HG03442 (cell line): ENCODE results near the gene S100A7.

ENCODE experiments used
- ATAC-seq: cut with Tn5 transposase; IDR thresholded peaks from one replicate; pipeline ENCODE4 v1.9.1; 2021; ENCODE audit warnings: mild to moderate bottlenecking, moderate library complexity; ENCODE audit not compliant: unreplicated experiment

Gene S100A7

DNA sequence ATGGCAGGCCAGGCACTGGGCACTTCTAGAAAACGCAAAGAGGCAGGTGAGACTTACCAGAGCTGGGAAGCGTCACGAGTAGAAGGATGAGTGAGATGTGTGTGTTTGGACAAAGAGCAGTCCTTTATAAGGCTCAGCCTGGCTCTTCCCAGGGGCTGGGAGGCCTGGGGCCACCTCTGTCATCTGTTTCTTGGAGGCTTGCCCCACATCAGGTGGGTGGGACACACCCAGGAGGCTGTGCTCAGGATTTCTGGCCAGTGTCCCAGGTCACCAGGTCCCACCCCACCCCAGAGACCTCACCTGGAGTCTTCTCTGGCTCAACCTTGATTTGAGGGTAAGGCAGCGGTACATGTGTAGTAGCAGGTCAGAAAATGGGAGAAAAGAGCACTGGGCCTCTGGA is at the start of gene S100A7:
S100A7 (minus strand) TSS at position 101 of the 400 bp plus-strand sequence. CDS start 1,638 bp downstream, outside the sequence.
- ATAC-seq: no peak

GRCh38 chr1:153509729-153510354 is 49.4 kb upstream of the S100A7 start:
- ATAC-seq: no peak

DNA sequence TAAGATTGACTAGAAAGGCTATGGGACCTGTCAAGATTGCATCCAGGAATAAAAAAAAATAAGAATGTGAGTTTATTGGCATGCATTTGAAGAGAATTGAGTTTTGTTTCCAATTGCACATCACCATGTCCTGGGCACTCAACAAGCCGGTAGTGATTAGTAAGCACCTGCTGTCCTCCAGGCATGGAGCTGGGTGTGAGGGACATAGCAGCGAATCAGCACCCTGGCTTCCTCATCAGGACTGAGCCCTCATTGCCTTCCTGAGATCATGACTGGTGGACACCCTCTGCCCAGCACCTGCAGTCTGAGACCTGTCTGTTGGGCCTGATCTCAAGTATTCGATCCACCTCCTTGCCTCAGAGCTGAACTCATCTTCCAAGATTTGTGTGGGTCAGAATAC is 48.6 kb upstream of the S100A7 start:
- ATAC-seq: no peak

DNA sequence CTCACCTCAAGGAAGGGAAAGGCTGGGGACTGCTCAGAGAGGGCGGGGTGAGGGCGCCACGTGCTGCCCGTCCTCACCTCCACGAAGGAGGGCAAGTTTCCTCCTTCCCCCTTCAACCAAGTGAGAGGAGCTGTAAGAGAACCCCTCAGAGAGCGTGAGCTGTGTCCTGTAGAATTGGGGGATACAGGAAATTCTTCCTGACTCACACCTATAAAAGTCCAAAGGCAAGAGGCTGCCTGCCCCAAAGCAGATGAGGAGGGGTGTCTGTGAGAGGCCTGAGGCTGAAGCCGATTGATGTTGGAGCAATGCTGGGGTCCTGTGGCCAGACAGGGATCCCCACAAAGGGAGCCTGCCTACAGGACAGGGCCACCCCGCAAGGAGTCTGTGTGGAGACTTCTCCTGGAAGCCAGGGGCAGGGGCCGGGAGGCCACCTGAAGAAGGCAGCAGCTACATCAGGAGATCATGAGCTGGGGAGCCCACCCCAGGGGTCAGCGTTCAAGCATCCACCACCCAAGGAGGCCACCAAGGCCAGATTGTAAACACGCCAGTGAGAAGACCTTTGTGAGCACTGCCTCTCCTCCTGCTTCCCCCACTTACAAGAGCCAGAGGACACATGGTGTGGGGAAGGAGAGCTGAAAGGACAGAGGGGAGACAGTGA is 47.6 kb upstream of the S100A7 start:
- ATAC-seq: no peak

- ATAC-seq: no peak
Measured at GRCh38 chr1:153506831-153507413, 46.5 kb upstream of the S100A7 start.

- ATAC-seq: no peak
Measured at GRCh38 chr1:153506386-153506785, 45.9 kb upstream of the S100A7 start.

DNA sequence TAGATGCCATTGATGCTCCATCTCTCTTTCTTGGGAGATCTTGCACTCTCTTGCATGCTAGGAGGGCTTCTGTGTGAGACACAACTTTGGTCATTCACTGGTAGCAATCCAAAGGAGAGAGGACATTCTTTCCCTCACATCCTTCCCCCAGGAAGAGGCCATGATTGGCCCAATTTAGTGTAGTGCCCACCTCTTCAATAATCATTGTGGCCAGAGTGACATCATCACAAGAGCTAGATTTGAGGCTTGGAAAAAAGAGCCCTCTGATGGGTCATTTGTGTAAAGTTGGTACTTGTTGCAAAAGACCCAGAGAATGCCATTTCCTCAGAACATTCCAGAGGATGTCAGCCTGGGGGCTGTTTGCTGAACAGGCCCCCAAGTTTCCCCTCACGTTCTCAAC is 45.1 kb upstream of the S100A7 start:
- ATAC-seq: no peak

DNA sequence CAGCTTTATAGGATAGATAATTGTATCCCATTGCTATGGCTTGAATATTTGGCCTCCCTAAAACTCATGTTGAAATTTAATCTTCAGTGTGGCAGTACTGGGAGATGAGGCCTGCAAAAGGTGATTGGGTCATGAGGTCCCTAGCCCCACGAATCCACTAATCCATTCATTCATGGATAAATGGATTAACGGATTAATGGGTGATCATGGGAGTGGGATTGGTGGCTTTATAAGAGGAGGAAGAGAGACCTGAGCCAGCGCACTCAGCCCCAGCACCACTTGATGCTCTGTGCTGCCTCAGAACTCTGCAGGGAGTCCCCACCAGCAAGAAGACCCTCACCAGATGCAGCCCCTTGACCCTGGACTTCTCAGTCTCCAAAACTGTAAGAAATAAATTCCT is 43.3 kb upstream of the S100A7 start:
- ATAC-seq: no peak

- ATAC-seq: no peak
Measured at GRCh38 chr1:153498746-153499145, 38.3 kb upstream of the S100A7 start.

DNA sequence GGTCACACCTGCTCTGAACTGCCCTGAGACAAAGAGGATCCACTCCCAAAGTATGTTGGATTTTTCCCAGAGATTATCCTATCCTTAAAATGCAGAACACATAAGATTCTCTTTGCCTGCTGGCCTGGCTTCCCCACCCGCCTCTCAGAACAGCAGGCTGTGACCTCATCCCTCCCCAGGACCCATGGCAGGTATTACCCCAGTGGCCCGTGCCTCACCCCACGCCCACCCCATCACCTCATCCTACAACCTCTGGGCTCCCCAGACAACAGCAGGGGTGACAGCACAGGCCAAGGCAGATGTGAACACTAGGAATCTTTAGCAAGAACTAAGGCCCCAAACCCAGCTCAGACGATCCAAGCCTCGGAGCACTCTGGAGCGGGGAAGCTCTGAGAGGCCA is 35.1 kb upstream of the S100A7 start:
- no peak for ATAC-seq

DNA sequence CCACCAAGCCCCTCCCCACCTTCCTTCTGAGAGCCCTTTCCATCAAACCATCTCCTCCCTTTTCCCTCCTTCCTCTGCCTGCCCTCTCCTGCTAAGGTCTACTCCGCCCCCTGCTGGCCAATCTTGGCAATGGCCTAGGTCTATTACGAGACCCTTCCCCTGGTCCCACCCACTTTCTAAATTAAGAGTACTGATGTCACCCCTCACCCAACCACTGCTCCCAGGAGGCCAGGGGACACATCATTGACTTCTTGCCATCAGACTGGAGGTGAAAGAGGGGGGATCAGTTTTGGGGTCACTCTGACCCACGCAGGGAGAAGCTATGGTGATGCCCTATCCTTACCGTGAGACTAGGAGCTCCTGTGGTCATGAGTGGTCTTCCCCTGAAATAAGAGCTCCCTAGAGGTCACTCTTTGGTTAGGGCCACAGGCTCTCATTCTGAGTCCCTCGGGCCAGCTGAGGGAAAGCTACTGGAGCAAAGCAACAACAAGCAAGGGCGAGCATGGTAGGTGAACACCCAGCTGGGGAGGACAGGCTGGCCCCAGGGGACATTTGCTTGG is 34.6 kb upstream of the S100A7 start:
- ATAC-seq: no peak

DNA sequence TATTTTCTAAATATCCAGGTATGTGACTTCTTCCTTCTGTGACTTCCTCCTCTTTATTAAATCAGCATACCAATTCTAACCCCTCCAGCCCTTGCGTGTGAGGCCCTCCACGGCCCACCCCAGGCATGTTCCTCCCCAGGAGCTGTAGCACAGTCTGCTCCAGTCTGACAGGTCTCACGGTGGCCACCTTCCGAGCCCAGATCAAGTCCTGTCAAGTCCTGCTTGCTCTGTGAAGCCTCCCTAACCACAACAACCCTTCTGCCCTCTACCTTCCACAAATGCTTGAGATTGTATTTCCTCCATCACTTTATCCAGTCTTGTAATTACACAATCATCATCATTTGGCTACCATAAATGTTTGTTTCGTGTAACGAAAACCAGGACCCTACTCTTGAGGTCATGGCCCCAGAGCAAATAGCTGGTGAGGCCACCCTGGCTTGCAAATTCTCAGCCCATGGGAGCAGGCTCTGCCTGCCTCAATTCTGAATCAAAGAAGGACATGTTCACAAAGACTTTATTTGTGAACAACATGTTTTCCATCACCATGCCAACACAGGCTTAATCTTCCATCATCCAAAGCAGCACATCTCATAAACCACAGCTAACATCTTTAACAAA is 33.0 kb upstream of the S100A7 start:
- no peak for ATAC-seq

- no peak for ATAC-seq
Measured at GRCh38 chr1:153490272-153491051, 30.0 kb upstream of the S100A7 start.

DNA sequence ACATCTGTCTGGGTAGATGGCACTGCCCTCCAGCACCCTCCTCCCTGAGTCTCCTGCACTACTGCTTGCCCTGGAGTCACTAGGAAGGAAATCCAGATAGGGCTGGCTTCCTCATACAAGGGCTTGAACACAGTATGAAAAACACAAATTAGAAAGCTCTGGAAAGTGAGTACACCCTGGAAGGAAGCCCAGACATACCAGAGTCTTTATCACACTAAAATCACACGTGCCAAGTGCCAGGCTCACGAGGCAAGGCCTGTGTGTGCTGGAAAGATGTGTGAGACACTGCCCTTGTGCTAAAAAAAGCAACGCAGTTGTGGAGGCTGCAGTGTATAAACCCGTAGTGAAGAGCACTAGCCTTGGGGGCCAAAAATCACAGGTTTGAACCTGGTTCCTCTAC is 28.3 kb upstream of the S100A7 start:
- ATAC-seq: no peak

DNA sequence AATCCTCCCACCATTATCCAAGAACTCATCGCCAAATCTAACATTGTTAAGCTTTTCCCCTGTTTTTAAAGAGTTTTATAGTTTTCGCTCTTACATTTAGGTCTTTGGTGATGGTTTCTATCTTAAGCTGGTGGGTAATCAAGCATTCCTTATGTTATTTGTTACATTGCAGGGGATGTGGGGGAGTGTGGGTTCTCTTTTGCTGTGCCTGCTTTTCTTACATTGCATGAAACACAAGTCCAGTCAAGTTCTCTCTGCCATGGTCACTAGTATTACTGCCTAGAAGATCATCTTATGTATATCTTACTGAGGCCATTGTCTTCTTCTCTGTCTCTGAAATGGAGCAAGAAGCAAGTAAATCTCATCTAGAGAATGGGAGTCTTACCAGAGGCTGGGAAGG is 27.3 kb upstream of the S100A7 start:
- ATAC-seq: no peak

DNA sequence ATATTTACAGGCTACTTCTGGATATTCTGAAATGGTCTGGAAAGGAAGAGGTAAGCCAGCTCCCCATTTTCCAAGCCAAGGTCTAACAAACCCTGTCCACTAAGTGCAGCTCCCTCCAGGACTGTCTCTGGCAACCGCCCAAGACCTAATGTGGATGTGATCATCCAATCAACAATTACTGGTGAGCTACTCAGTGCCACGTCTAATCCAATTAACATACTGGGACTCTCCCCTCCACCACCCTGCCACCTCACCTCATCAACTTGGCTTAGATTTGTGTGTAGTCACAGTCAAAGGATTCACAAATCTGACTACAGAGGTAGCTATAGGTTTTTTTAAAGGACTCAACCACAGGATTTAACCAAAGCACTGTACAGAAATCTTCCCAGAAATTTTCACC is 25.4 kb upstream of the S100A7 start:
- no peak for ATAC-seq

GRCh38 chr1:153483776-153484175 is 23.3 kb upstream of the S100A7 start:
- no peak for ATAC-seq

DNA sequence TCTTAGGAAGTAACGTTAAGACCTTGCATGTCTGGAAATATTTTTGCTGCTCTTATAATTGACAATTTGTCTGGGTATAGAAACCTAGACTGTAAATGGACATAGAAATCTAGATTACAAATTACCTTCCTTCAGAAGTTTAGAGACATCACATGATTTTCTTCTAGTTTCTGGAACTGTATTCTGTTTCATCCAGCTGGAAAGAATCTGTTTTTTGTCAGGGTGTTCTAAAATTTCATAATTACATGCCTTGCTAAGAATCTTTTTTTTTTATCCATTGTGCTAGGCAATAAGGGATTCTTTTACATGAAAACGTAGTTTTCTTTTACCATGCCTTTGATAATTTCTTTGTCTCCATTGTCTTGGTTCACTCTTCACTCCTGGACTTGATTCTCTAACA is 20.7 kb upstream of the S100A7 start:
- ATAC-seq: no peak

GRCh38 chr1:153478692-153479618 is 18.5 kb upstream of the S100A7 start:
- no peak for ATAC-seq
